GM12875 (cell line): Measurements from ENCODE around the gene MALAT1.

Experiments
- H3K4me3 ChIP-seq: one replicate; pipeline ENCODE4 v1.5.1; 2011; ENCODE audit warnings: low read depth, low read length, control low read depth
- TF ChIP-seq, protein P1 (sequence below): IDR thresholded peaks from 2 replicates; pipeline ENCODE4 v1.5.1; 2011; ENCODE audit warnings: low read depth, mild to moderate bottlenecking, control low read depth, inconsistent platforms, low read length, moderate library complexity, borderline replicate concordance; ENCODE audit not compliant: insufficient read depth

The MALAT1 gene

DNA sequence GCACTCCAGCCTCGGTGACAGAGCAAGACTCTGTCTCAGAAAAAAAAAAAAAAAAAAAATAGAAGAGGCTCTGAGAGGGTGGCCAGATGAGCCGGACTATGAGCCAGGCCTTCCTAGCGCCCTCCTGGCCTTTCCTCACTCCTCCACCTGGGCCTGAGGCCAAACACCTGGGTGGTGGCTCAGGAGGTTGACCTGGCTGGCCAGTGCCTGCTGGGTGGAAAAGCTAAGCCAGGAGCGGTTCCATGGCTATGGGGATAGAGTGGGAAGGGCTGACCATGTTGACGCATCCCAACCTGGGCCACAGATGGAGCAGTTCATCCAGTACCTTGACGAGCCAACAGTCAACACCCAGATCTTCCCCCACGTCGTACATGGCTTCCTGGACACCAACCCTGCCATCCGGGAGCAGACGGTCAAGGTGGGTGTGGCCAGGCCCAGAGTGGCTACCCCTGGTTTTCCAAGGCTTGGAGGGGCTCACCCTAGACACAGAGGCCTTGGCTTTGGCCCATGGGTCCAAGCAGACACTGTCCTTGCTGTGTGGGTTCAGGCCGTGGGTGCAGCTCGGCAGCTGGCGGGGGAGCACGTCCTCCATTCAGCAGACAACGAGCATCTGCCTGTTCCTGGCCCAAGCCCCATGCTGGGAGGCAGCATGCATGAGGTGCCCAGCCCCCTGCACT lies 33.7 kb downstream of the MALAT1 start:
- no peak overlapping the region for H3K4me3 ChIP-seq
- TF ChIP-seq, protein P1, sequence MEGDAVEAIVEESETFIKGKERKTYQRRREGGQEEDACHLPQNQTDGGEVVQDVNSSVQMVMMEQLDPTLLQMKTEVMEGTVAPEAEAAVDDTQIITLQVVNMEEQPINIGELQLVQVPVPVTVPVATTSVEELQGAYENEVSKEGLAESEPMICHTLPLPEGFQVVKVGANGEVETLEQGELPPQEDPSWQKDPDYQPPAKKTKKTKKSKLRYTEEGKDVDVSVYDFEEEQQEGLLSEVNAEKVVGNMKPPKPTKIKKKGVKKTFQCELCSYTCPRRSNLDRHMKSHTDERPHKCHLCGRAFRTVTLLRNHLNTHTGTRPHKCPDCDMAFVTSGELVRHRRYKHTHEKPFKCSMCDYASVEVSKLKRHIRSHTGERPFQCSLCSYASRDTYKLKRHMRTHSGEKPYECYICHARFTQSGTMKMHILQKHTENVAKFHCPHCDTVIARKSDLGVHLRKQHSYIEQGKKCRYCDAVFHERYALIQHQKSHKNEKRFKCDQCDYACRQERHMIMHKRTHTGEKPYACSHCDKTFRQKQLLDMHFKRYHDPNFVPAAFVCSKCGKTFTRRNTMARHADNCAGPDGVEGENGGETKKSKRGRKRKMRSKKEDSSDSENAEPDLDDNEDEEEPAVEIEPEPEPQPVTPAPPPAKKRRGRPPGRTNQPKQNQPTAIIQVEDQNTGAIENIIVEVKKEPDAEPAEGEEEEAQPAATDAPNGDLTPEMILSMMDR: no peak

DNA sequence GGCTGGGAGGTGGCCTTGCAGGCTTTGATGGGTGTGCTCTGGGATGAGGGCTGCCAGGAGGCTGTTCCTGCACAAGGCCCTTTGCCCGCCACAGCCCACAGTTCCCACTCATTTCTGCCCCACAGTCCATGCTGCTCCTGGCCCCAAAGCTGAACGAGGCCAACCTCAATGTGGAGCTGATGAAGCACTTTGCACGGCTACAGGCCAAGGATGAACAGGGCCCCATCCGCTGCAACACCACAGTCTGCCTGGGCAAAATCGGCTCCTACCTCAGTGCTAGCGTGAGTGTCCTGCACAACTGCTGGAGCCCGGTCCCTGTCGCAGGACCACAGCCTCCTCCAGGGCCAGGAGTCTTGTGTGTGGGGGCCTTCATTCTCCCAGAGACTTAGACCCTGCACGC lies 36.3 kb downstream of the MALAT1 start:
- no peak overlapping the region for H3K4me3 ChIP-seq
- TF ChIP-seq, protein P1: no peak

DNA sequence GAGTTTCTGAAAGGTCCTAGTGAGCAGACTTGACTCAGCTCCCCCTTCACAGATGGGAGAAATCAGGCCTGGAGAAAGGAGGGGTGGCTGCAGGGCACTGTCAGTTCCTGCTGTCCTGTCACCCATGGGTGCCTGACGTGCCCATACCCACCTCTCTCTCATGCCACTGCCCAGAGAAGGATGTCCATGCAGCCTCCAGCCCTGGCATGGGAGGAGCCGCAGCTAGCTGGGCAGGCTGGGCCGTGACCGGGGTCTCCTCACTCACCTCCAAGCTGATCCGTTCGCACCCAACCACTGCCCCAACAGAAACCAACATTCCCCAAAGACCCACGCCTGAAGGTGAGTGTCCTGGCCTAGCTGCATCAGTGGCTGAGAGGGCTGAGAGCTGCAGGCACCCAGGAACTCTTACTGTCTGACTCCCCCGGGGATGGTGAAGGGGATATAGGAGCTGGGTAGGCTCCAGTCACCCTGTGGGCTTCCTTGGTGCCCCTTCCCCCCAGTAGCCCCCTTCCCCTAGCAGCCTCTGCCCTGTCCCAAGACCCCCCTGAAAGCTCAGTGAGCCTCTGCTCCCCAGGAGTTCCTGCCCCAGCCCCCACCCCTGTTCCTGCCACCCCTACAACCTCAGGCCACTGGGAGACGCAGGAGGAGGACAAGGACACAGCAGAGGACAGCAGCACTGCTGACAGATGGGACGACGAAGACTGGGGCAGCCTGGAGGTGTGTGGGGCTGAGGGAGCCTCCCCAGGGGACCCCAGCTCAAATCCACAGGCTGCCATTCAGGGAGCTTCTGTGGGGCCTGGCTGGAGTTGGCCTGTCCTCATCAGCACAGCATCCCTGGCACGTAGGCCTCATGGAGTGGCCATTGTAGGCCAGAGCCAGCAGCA lies 37.8 kb downstream of the MALAT1 start:
- TF ChIP-seq, protein P1: no peak
- no peak overlapping the region for H3K4me3 ChIP-seq

DNA sequence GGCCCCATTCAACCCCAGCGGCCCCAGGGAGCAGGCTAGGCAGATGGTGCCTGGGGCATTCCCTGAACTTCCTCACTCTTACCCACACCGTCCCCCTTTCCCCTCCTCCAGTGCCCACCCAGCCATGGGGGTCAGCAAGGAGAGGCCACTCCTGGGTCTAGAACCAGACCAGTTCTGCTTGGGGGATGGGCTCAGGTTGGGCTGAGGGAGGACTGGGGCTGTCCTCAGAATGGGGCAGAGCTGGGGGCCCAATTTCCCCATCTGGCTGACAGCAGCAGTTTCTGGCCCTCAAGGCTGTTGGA lies 38.4 kb downstream of the MALAT1 start:
- H3K4me3 ChIP-seq: no peak overlapping the region
- TF ChIP-seq, protein P1: no peak

DNA sequence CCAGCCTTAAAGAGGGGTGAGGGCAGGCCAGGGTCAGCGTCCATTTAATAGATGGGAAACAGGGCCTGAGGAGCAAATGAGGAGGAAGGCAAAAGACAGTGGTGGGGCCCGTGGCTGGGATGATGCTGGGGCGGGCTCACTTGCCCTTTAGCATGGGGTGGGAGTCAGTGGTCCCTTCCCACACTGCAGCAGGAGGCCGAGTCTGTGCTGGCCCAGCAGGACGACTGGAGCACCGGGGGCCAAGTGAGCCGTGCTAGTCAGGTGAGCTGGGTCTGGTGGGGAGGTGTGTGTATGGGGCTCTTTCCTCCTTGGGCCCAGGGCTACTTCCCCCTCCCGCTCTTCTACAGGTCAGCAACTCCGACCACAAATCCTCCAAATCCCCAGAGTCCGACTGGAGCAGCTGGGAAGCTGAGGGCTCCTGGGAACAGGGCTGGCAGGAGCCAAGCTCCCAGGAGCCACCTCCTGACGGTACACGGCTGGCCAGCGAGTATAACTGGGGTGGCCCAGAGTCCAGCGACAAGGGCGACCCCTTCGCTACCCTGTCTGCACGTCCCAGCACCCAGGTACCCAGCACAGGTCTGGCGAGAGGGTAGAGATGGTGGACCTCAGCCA lies 38.9 kb downstream of the MALAT1 start:
- TF ChIP-seq, protein P1: no peak

DNA sequence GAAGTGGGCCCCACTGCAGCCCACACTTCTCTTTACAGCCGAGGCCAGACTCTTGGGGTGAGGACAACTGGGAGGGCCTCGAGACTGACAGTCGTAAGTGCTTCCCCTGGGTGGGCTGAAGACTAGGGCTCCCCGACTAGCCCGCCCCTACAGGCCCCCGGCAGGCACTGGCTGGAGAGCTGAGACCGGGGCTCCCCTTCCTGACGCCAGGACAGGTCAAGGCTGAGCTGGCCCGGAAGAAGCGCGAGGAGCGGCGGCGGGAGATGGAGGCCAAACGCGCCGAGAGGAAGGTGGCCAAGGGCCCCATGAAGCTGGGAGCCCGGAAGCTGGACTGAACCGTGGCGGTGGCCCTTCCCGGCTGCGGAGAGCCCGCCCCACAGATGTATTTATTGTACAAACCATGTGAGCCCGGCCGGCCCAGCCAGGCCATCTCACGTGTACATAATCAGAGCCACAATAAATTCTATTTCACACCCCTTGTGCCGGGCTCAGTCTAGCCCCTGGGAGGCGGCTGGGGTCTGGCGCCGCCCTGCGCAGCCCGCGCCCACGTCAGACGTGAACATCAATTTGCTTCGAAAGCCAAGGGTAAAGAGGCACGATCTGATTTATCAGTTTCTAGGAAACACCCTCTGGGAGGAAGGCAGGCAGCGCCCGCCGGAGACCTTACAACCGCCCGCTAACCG lies 39.5 kb downstream of the MALAT1 start:
- TF ChIP-seq, protein P1: no peak
- H3K4me3 ChIP-seq: no peak overlapping the region

More for the DNA sequence above, 38.9 kb downstream of the MALAT1 start:
- no peak overlapping the region for H3K4me3 ChIP-seq
